H1 (cell line): ENCODE measurements around the gene ENTREP3. TPM values are rescaled to one million over a fixed set of nuclear protein-coding genes. Genes with fewer than 3 reads are reported as not detected.

Experiments
- CEBPB ChIP-seq: IDR thresholded peaks from 2 replicates; pipeline ENCODE4 v1.6.1; 2012; ENCODE audit warnings: low read depth, low read length
- CTCF ChIP-seq, 3 experiments: IDR thresholded peaks; 1 replicate in 2 of 3; 2 replicates in 1 of 3; pipeline versions ENCODE4 v1.5.1 to v1.6.1; 2011; ENCODE audit warnings: low read length in 3 of 3, mild to moderate bottlenecking in 3 of 3, inconsistent platforms in 2 of 3, low read depth in 1 of 3, moderate library complexity in 1 of 3; ENCODE audit not compliant: insufficient read depth in 1 of 3; ENCODE audit errors: control extremely low read depth in 1 of 3
- HDAC6 ChIP-seq: IDR thresholded peaks from one replicate; pipeline ENCODE4 v1.7.1; 2012; ENCODE audit warnings: low read depth, mild to moderate bottlenecking, inconsistent platforms, low read length, moderate library complexity
- KDM5A ChIP-seq: fragments of 200-600 bp; IDR thresholded peaks from 2 replicates; pipeline ENCODE4 v1.7.1; 2012; ENCODE audit warnings: mild to moderate bottlenecking, low read length, inconsistent platforms, mixed read lengths
- polyA plus RNA-seq, 7 experiments: library from polyadenylated mRNA; depleted of rRNA in 3 of 7; stranded (reverse) in 5 of 7; unstranded in 2 of 7; fragments of >200 nt in 5 of 7; fragments of 200-250 nt in 2 of 7; gene quantifications; 1 replicate in 5 of 7; 2 replicates in 1 of 7; 4 replicates in 1 of 7; pipeline versions ENCODE4 v1.2.1 to v1.2.3, GENCODE V29; 2011 to 2013; ENCODE audit warnings: missing spikeins in 2 of 7, mixed read lengths in 2 of 7
- total RNA-seq: library from RNA; stranded (reverse); fragmentation: NEBNext Ultra II Directional; extraction: Animal tissue kit (Norgen Biotek cat#: 25700); gene quantifications from 2 replicates; pipeline ENCODE4 v1.2.1, GENCODE V29; 2021

Gene ENTREP3
- total and polyA plus RNA-seq, 2 of the 8 experiments (the other 6 are each of a cell fraction or from before 2014, with no cell fraction given), result 22.8 to 52.2 TPM

- TF ChIP-seq HDAC6 (no peak), KDM5A (no peak), CTCF (IDR thresholded peaks at IDR 0.05; ENCODE audit: control extremely low read depth in 1 of 3, insufficient read depth in 1 of 3, low read depth in 1 of 3, low read length in 3 of 3) (no peak), CEBPB (no peak)
Observed at GRCh38 chr1:155198547-155198906, 56.8 kb downstream of the ENTREP3 start (continued).
